ENCODE data around the gene GFI1. TPM values are rescaled to one million over a fixed set of nuclear protein-coding genes. Genes with fewer than 3 reads are reported as not detected.

GFI1 gene
- total RNA-seq, 1 experiment from 2014 or later = 0.35 TPM

DNA sequence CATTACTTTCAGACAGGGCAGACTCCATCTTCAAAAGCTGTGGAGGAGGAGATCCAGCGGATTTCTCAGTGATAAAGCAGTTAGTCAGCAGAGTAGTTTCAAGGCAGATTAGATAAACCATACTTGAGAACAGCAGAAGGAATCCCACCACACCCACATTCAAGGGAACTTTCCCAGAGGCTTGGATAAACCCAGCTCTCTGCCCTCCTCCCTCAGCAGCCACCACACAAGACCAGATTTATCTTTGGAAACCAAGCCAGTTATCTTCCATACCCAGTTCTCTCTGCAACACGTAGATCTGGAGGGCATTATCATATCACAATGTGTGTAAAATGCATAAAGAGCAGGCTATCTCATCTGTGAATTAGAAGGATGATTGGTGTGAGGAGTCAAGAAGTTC lies 40.2 kb downstream of the GFI1 start:
- peaks cover 22% of the 10 kb centered on the region for H3K4me1 Mint-ChIP-seq

GRCh38 chr1:92445865-92446264 lies 40.9 kb downstream of the GFI1 start:
- Mint-ChIP-seq H3K4me1 (peaks cover 24% of the 10 kb centered on the region), H3K4me3 (no peak overlapping the region), H3K27ac (no peak overlapping the region), H3K36me3 (no peaks in the 10 kb centered on the region), H3K27me3 (ENCODE audit: low read depth) (no peaks in the 10 kb centered on the region; the same call in none of the 2 replicates), H3K9me3 (peaks cover 5% of the 10 kb centered on the region; the same call in 1 of the 2 replicates)
- DNase-seq (ENCODE audit: low spot score) = no peak
- ATAC-seq = no peak
- ChIA-PET CTCF (interaction anchor here (0.7 kb wide), 1 partner anchor 303 kb away, joined by 3 read pairs; no protein-coding TSS in a partner anchor), POLR2A (no interaction called here)
- no peak for TF ChIP-seq HMGA2 (CRISPR knock-in tag; IDR thresholded peaks at IDR 0.05)
- TF ChIP-seq, protein P1, sequence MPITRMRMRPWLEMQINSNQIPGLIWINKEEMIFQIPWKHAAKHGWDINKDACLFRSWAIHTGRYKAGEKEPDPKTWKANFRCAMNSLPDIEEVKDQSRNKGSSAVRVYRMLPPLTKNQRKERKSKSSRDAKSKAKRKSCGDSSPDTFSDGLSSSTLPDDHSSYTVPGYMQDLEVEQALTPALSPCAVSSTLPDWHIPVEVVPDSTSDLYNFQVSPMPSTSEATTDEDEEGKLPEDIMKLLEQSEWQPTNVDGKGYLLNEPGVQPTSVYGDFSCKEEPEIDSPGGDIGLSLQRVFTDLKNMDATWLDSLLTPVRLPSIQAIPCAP (CRISPR knock-in tag; IDR thresholded peaks at IDR 0.05) = no peak
- no peak for TF ChIP-seq ATF6 (CRISPR knock-in tag; IDR thresholded peaks at IDR 0.05)
- no peak for TF ChIP-seq JUN (CRISPR knock-in tag; IDR thresholded peaks at IDR 0.05)
- TF ChIP-seq ZNF138 (CRISPR knock-in tag; conservative IDR thresholded peaks at IDR 0.05) = no peak
- no peak for TF ChIP-seq ETV6 (CRISPR knock-in tag; IDR thresholded peaks at IDR 0.05)
- no peak for TF ChIP-seq ATF1 (CRISPR knock-in tag; IDR thresholded peaks at IDR 0.05)
- no peak for TF ChIP-seq ZNF263 (CRISPR knock-in tag; IDR thresholded peaks at IDR 0.05; ENCODE audit: low read depth)
- no peak for TF ChIP-seq FOXP1 (CRISPR knock-in tag; IDR thresholded peaks at IDR 0.05; ENCODE audit: borderline replicate concordance)
- TF ChIP-seq, protein P2, sequence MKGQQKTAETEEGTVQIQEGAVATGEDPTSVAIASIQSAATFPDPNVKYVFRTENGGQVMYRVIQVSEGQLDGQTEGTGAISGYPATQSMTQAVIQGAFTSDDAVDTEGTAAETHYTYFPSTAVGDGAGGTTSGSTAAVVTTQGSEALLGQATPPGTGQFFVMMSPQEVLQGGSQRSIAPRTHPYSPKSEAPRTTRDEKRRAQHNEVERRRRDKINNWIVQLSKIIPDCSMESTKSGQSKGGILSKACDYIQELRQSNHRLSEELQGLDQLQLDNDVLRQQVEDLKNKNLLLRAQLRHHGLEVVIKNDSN (CRISPR knock-in tag; IDR thresholded peaks at IDR 0.05) = no peak
- no peak for TF ChIP-seq SMAD4 (CRISPR knock-in tag; IDR thresholded peaks at IDR 0.05)
- no peak for TF ChIP-seq MYBL2 (CRISPR knock-in tag; IDR thresholded peaks at IDR 0.05)

More for the DNA sequence above, 40.2 kb downstream of the GFI1 start:
- Mint-ChIP-seq H3K4me3 (no peak overlapping the region), H3K36me3 (no peaks in the 10 kb centered on the region), H3K27me3 (ENCODE audit: low read depth) (no peaks in the 10 kb centered on the region; the same call in none of the 2 replicates), H3K9me3 (peaks cover 5% of the 10 kb centered on the region; the same call in 1 of the 2 replicates), H3K27ac (no peak overlapping the region)
- DNase-seq (ENCODE audit: low spot score) (no peak), ATAC-seq (no peak)
- TF ChIP-seq MAX (CRISPR knock-in tag; IDR thresholded peaks at IDR 0.05) (no peak), ZNF396 (CRISPR knock-in tag; IDR thresholded peaks at IDR 0.05; ENCODE audit: borderline replicate concordance) (no peak), ERG (CRISPR knock-in tag; IDR thresholded peaks at IDR 0.05) (no peak), CREB1 (CRISPR knock-in tag; IDR thresholded peaks at IDR 0.05) (no peak), ZNF425 (CRISPR knock-in tag; conservative IDR thresholded peaks at IDR 0.05) (no peak), NR2C2 (CRISPR knock-in tag; IDR thresholded peaks at IDR 0.05) (no peak)
- CTCF ChIA-PET = no interaction called here
- POLR2A ChIA-PET = no interaction called here

Data from WTC11 (cell line).